Activated naive CD4-positive, alpha-beta T cell treated with anti-CD3 and anti-CD28 coated beads for 36 hours (primary cell): ENCODE measurements around the gene CNIH2. TPM values are rescaled to one million over a fixed set of nuclear protein-coding genes. Genes with fewer than 3 reads are reported as not detected.
"Not testable (repeated sequence)": the region's sequence is repeated elsewhere in the genome, so short reads cannot be mapped to it uniquely, and the experiment has no call there.

Experiments used
- CTCF ChIA-PET: fragments of 350-600 bp; sonication (Branson Sonifier 250); formaldehyde crosslinking; loops from one replicate; lab custom pipeline; 2021; ENCODE audit warnings: antibody characterized with exemption; lab: Charles Lee
- DNase-seq: peaks from one replicate; pipeline ENCODE4 v3.0.0-alpha.2; 2020
- H3K27ac Mint-ChIP-seq: one replicate; pipeline ENCODE4 v1.8.0; 2021; ENCODE audit warnings: mild to moderate bottlenecking, mixed read lengths
- H3K27me3 Mint-ChIP-seq: one replicate; pipeline ENCODE4 v1.8.0; 2021; ENCODE audit warnings: low read depth, mixed read lengths
- H3K36me3 Mint-ChIP-seq: one replicate; pipeline ENCODE4 v1.8.0; 2021; ENCODE audit warnings: low read depth, mixed read lengths
- H3K4me1 Mint-ChIP-seq: one replicate; pipeline ENCODE4 v1.8.0; 2021; ENCODE audit warnings: low read depth, mixed read lengths
- H3K4me3 Mint-ChIP-seq: one replicate; pipeline ENCODE4 v1.8.0; 2021; ENCODE audit warnings: mild to moderate bottlenecking, moderate library complexity, mixed read lengths
- H3K9me3 Mint-ChIP-seq: one replicate; pipeline ENCODE4 v1.8.0; 2021; ENCODE audit warnings: mixed read lengths
- intact Hi-C: fragments of 100-400 bp; cut with micrococcal nuclease; formaldehyde crosslinking; loops from one replicate; pipeline ENCODE4 v1.15.1; 2023
- total RNA-seq, 2 experiments: library from RNA; stranded (reverse); gene quantifications; one replicate each; pipeline ENCODE4 v1.2.3, GENCODE V29; 2021

CNIH2 gene
- total RNA-seq, 2 experiments from 2014 or later = 1.2 to 1.6 TPM

GRCh38 chr11:66240781-66241136, 37.2 kb upstream of the CNIH2 start:
- Mint-ChIP-seq H3K4me1 (no peaks in the 10 kb centered on the region), H3K27me3 (no peaks in the 10 kb centered on the region), H3K4me3 (no peak overlapping the region), H3K36me3 (peaks cover 9% of the 10 kb centered on the region), H3K27ac (no peak overlapping the region), H3K9me3 (no peaks in the 10 kb centered on the region)
- no peak for DNase-seq
- CTCF ChIA-PET = interaction anchor here (0.9 to 1.2 kb wide), 2 partner anchors 14 to 15 kb away, joined by 3 read pairs; no protein-coding TSS in a partner anchor
- intact Hi-C loops = no loop called here

- Mint-ChIP-seq H3K9me3 (no peaks in the 10 kb centered on the region), H3K27ac (no peak overlapping the region), H3K4me3 (no peak overlapping the region), H3K27me3 (no peaks in the 10 kb centered on the region), H3K4me1 (no peaks in the 10 kb centered on the region), H3K36me3 (peaks cover 9% of the 10 kb centered on the region)
- DNase-seq = no peak
- CTCF ChIA-PET = interaction anchor here (0.6 kb wide), 1 partner anchor 122 kb away, joined by 3 read pairs; no protein-coding TSS in a partner anchor
- intact Hi-C loops = no loop called here
These were observed 35.7 kb upstream of the CNIH2 start for GRCh38 chr11:66242095-66242765.

- Mint-ChIP-seq H3K27me3 (no peaks in the 10 kb centered on the region), H3K27ac (peak overlapping the region; percentile 46), H3K36me3 (peaks cover 8% of the 10 kb centered on the region), H3K4me3 (no peak overlapping the region), H3K4me1 (no peaks in the 10 kb centered on the region), H3K9me3 (no peaks in the 10 kb centered on the region)
- CTCF ChIA-PET = interaction anchor here (0.5 kb wide), 1 partner anchor 588 kb away, joined by 5 read pairs; no protein-coding TSS in a partner anchor
- DNase-seq = no peak
- intact Hi-C loops = no loop called here
These were observed 34.0 kb upstream of the CNIH2 start for GRCh38 chr11:66243782-66244535.

- H3K4me3 Mint-ChIP-seq = no peak overlapping the region
- intact Hi-C loops = no loop called here
- peaks cover 4% of the 10 kb centered on the region for H3K36me3 Mint-ChIP-seq
- CTCF ChIA-PET = no interaction called here
- H3K9me3 Mint-ChIP-seq = no peaks in the 10 kb centered on the region
- no peaks in the 10 kb centered on the region for H3K27me3 Mint-ChIP-seq
- no peaks in the 10 kb centered on the region for H3K4me1 Mint-ChIP-seq
- H3K27ac Mint-ChIP-seq = no peak overlapping the region
- no peak for DNase-seq
These were observed 30.7 kb upstream of the CNIH2 start for GRCh38 chr11:66247295-66247694.

GRCh38 chr11:66247801-66248200, 30.2 kb upstream of the CNIH2 start:
- no peaks in the 10 kb centered on the region for H3K27me3 Mint-ChIP-seq
- H3K4me3 Mint-ChIP-seq = no peak overlapping the region
- H3K9me3 Mint-ChIP-seq = no peaks in the 10 kb centered on the region
- peaks cover 4% of the 10 kb centered on the region for H3K36me3 Mint-ChIP-seq
- no peak for DNase-seq
- CTCF ChIA-PET = no interaction called here
- H3K4me1 Mint-ChIP-seq = no peaks in the 10 kb centered on the region
- intact Hi-C loops = no loop called here
- no peak overlapping the region for H3K27ac Mint-ChIP-seq

GRCh38 chr11:66248903-66249302, 29.1 kb upstream of the CNIH2 start:
- Mint-ChIP-seq H3K27ac (no peak overlapping the region), H3K9me3 (no peaks in the 10 kb centered on the region), H3K4me3 (no peak overlapping the region), H3K4me1 (no peaks in the 10 kb centered on the region), H3K27me3 (no peaks in the 10 kb centered on the region), H3K36me3 (peaks cover 2% of the 10 kb centered on the region)
- DNase-seq = no peak
- intact Hi-C loops = no loop called here
- CTCF ChIA-PET = no interaction called here

- H3K27me3 Mint-ChIP-seq = no peaks in the 10 kb centered on the region
- no peak overlapping the region for H3K4me3 Mint-ChIP-seq
- CTCF ChIA-PET = interaction anchor here (0.8 kb wide), 1 partner anchor 66 kb away, joined by 3 read pairs; no protein-coding TSS in a partner anchor
- H3K4me1 Mint-ChIP-seq = peaks cover 12% of the 10 kb centered on the region
- intact Hi-C loops = no loop called here
- DNase-seq = no peak
- no peaks in the 10 kb centered on the region for H3K36me3 Mint-ChIP-seq
- H3K27ac Mint-ChIP-seq = no peak overlapping the region
- no peaks in the 10 kb centered on the region for H3K9me3 Mint-ChIP-seq
These were observed 26.2 kb upstream of the CNIH2 start for GRCh38 chr11:66251809-66252208.

GRCh38 chr11:66253081-66253480, 24.9 kb upstream of the CNIH2 start:
- intact Hi-C loops, DNase-seq, H3K27me3 Mint-ChIP-seq, H3K36me3 Mint-ChIP-seq, CTCF ChIA-PET, H3K9me3 Mint-ChIP-seq, H3K4me3 Mint-ChIP-seq: not testable (repeated sequence)
- peaks cover 12% of the 10 kb centered on the region for H3K4me1 Mint-ChIP-seq
- H3K27ac Mint-ChIP-seq = peak overlapping the region; percentile 16

GRCh38 chr11:66258473-66258893, 19.5 kb upstream of the CNIH2 start:
- intact Hi-C loops = loop anchor here (1.0 kb wide), 2 partner anchors 87 to 206 kb away; partner anchors contain the start of genes BRMS1 and SF3B2
- Mint-ChIP-seq H3K27ac (peak overlapping the region; percentile 79), H3K4me3 (peak overlapping the region; percentile 95), H3K36me3 (peaks cover 19% of the 10 kb centered on the region), H3K27me3 (no peaks in the 10 kb centered on the region), H3K4me1 (peaks cover 30% of the 10 kb centered on the region), H3K9me3 (no peaks in the 10 kb centered on the region)
- no peak for DNase-seq
- CTCF ChIA-PET = interaction anchor here (0.7 to 2.3 kb wide), 4 partner anchors 28 to 1358 kb away, joined by 3 to 10 read pairs (median 4); no protein-coding TSS in a partner anchor

GRCh38 chr11:66259225-66259624, 18.8 kb upstream of the CNIH2 start:
- CTCF ChIA-PET = interaction anchor here (0.7 to 2.3 kb wide), 4 partner anchors 28 to 1359 kb away, joined by 3 to 10 read pairs (median 3); no protein-coding TSS in a partner anchor
- H3K9me3 Mint-ChIP-seq = no peaks in the 10 kb centered on the region
- peak overlapping the region; percentile 14 for H3K27ac Mint-ChIP-seq
- H3K4me1 Mint-ChIP-seq = peaks cover 30% of the 10 kb centered on the region
- H3K27me3 Mint-ChIP-seq = no peaks in the 10 kb centered on the region
- intact Hi-C loops = no loop called here
- no peak for DNase-seq
- H3K4me3 Mint-ChIP-seq = peak overlapping the region; percentile 95
- peaks cover 22% of the 10 kb centered on the region for H3K36me3 Mint-ChIP-seq

GRCh38 chr11:66259956-66260355, 18.0 kb upstream of the CNIH2 start:
- H3K4me1 Mint-ChIP-seq = peaks cover 30% of the 10 kb centered on the region
- no peak for DNase-seq
- H3K27ac Mint-ChIP-seq = no peak overlapping the region
- peak overlapping the region; percentile 95 for H3K4me3 Mint-ChIP-seq
- H3K36me3 Mint-ChIP-seq = peaks cover 23% of the 10 kb centered on the region
- H3K9me3 Mint-ChIP-seq = no peaks in the 10 kb centered on the region
- no peaks in the 10 kb centered on the region for H3K27me3 Mint-ChIP-seq
- intact Hi-C loops = no loop called here
- CTCF ChIA-PET = interaction anchor here (0.7 to 2.3 kb wide), 3 partner anchors 38 to 86 kb away, joined by 3 to 10 read pairs (median 4); no protein-coding TSS in a partner anchor

- Mint-ChIP-seq H3K36me3 (peaks cover 23% of the 10 kb centered on the region), H3K27ac (no peak overlapping the region), H3K9me3 (no peaks in the 10 kb centered on the region), H3K4me1 (peaks cover 20% of the 10 kb centered on the region), H3K4me3 (no peak overlapping the region), H3K27me3 (no peaks in the 10 kb centered on the region)
- CTCF ChIA-PET = interaction anchor here (0.6 kb wide), 1 partner anchor 127 kb away, joined by 3 read pairs; no protein-coding TSS in a partner anchor
- intact Hi-C loops = no loop called here
- DNase-seq = no peak
These were observed 16.4 kb upstream of the CNIH2 start for GRCh38 chr11:66261578-66261977.
